Activated CD8-positive, alpha-beta memory T cell treated with anti-CD3 and anti-CD28 coated beads for 4 hours (primary cell): ENCODE results near the gene NEGR1.

Experiments used
- DNase-seq, 2 donors: peaks; one replicate each; pipeline ENCODE4 v3.0.0-alpha.2; 2020; ENCODE audit warnings: low read depth in 2 of 2

NEGR1 gene

DNA sequence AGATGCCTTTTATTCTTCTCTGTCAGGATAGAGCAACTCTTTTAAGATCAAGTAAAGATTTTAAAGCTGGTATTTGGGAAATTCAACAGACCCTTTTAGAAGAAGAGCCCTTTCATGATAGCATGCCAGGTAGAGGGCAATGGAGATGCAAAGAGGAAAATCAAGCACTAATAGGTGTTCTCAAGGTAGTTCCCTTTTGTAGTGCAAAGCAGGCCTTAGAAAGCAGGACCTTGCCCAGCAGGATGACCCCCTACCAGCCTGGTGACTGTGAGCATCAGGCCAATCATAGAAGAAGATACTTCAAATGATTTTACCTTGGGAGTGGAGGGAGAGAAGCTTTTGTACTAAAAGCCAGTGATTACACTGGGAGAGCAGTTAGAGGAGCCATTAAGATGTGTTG, 820.1 kb downstream of the NEGR1 start:
- DNase-seq = no peak

GRCh38 chr1:71461416-71461815, 820.9 kb downstream of the NEGR1 start:
- no peak for DNase-seq

GRCh38 chr1:71448444-71448843, 833.9 kb downstream of the NEGR1 start:
- no peak for DNase-seq

GRCh38 chr1:71438626-71439025, 843.7 kb downstream of the NEGR1 start:
- DNase-seq = no peak

DNA sequence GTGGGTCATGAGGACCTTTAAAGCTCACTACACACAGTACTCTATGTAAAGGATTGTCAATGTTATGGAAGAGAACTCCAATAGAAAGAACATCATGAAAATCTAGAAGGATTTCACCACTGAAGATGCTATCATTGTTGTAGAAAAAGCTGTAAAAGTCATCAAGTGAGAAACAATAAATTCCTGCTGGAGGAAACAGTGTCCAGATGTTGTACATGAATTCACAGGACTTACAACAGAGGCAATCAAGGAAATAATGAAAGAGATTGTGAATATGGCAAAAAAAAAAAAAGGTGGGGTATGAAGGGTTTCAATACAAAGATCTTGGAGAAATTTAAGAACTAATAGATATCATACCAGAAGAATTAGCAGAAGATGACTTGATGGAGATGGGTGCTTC, 846.4 kb downstream of the NEGR1 start:
- no peak for DNase-seq

GRCh38 chr1:71434240-71434639, 848.1 kb downstream of the NEGR1 start:
- DNase-seq = no peak

DNA sequence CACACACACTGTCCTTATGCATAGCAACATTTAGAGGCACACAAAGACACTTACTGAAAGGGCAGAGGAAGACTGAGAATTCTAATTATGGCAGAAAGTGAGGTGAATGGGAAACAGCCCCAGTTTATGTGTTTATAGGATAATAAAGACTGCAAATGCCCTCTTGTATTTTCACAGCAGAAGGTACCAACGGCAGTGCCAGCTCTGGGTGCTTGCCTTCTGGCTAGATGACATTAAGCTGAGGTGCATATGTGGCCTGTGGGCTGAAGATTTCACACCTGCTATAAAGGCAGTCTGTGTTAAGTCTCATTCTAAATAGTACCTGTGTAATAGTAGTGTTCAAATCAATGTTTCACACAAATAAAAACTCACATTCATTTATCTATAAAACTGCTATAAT, 854.3 kb downstream of the NEGR1 start:
- DNase-seq = no peak

GRCh38 chr1:71427066-71427465, 855.3 kb downstream of the NEGR1 start:
- no peak for DNase-seq

DNA sequence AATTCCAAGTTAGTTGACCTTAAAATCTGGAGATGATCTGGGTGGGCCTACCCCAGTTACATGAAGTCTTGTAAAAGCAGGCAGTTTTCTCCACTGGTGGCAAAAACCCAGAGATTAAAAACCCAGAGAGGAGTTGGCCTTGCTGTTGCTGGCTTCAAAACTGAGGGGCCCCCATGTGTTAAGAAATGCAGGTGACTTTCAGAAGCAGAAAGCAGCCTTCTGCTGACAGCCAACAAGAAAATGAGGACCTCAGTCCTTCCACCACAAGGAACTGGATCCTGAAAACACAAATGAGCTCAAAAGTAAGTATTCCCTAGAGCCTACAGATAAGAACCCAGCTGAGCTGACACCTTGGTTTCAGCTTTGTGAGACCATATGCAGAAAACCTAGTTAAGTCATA, 857.8 kb downstream of the NEGR1 start:
- no peak for DNase-seq

DNA sequence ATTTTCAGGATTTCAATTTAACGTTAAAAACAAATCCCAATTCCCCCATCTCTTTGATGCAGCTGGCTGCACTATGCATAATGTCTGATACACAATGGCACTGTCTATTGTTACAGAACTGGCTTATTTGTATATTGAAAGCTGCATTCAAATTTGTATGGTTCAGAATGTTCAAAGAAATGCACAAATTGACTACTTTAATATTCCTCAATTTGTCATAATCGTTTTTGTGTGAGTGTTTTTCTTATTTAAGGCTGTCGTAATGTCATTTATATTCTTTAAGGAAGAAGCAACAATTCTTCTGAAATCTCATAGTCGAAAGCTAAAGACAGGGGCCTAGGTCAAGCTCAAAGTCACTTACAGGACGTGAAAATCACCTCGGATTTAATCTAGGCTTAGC, 860.1 kb downstream of the NEGR1 start:
- no peak for DNase-seq

GRCh38 chr1:71417421-71417820, 864.9 kb downstream of the NEGR1 start:
- no peak for DNase-seq

DNA sequence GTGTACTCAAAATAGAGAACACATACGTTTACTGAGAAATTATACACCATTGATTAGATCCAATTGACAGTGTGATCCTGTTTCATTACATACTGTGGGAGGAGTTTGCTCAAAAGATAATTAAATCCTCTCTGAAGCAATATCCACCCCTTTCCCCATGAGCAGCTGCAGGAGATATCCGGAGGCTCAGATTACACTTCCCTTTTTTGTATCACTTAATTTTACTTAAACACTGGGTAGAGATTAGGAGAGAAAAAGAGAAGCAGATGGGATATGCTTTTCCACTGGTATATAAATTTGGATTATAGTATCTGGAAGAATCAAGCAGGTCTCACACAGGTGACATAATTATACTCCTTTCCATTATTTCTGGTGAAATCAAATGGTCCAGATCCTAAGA, 868.2 kb downstream of the NEGR1 start:
- no peak for DNase-seq

- no peak for DNase-seq
These were observed 868.7 kb downstream of the NEGR1 start for GRCh38 chr1:71413441-71414175.

DNA sequence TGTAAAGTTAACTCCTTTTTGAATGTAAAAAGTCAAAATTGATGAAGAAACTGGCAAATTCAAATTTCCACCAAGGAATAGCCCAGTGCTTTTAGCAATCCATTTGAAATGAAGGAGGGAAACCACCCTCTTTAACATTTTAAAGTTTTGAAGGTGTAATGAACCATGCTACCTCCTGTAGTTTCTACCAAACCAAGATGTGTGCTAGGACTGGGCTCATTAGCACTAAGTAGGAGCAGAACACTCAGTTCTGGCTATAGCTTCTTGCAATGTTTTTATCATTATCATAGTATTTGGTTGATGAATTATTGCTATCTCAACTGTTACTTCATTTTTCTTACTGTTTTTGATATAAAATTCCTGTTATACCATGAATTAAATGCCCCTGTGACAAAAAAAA, 882.3 kb downstream of the NEGR1 start:
- no peak for DNase-seq

- DNase-seq = no peak
These were observed 882.7 kb downstream of the NEGR1 start for GRCh38 chr1:71399594-71399993.

GRCh38 chr1:71393301-71393700, 889.0 kb downstream of the NEGR1 start:
- DNase-seq = no peak

GRCh38 chr1:71390518-71390917, 891.8 kb downstream of the NEGR1 start:
- DNase-seq = no peak

- DNase-seq = no peak
These were observed 904.5 kb downstream of the NEGR1 start for GRCh38 chr1:71377886-71378285.

- no peak for DNase-seq
These were observed 909.8 kb downstream of the NEGR1 start for GRCh38 chr1:71372496-71372895.

GRCh38 chr1:71371581-71371980, 910.8 kb downstream of the NEGR1 start:
- no peak for DNase-seq

GRCh38 chr1:71364236-71364635, 918.1 kb downstream of the NEGR1 start:
- DNase-seq = no peak

- no peak for DNase-seq
These were observed 919.6 kb downstream of the NEGR1 start for GRCh38 chr1:71362691-71363090.

DNA sequence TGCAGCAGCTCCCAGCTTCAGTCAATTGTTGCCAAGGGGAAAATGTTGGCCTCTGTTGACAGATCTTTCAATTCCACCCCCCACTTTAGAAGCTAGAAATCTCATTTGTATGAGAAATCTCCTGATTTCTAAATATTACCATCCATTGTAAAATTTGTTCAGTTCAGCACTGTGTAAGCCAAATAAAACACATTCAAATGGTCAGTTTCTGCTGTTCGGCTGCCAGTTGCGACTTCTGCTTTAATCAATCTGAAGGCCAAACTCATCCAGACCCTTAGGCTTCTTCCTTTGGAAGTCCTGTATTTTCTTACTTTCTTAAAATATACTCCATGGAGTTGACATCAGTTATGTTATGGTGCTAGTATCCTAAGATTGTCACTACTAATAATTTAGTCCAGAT, 920.3 kb downstream of the NEGR1 start:
- no peak for DNase-seq

DNA sequence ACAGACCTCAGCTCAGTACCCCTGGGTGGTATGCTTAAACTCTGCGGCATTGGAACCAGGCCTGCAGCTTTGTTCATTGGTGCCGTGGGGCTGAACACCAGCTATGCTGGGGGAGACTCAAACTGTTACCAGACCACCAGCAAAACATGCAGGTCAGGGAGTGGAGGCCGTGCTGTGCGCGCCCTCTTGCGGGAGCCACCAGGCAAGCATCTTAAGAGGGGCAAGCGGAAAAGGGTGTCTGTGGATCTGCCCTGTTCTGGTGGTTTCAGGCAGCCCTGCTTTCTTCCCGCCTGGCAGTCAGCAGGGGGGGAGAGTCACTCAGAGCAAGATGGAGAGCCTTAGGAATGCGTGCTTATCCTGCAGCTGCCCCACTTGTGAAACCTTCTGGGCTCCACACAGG, 924.6 kb downstream of the NEGR1 start:
- no peak for DNase-seq
